Neural cell (in vitro differentiated cells): ENCODE results near the gene TSC22D3. TPM values are rescaled to one million over a fixed set of nuclear protein-coding genes. Genes with fewer than 3 reads are reported as not detected.
"Not testable (repeated sequence)": the region's sequence is repeated elsewhere in the genome, so short reads cannot be mapped to it uniquely, and the experiment has no call there.

Experiments
- H2AFZ ChIP-seq: fragments of 200-600, 300-800 bp; sonication (generic), shearing (Covaris generic); 2 replicates; pipeline ENCODE4 v1.6.0; 2014; ENCODE audit warnings: low read depth, mild to moderate bottlenecking, antibody characterized with exemption, low read length, moderate library complexity
- H3F3A ChIP-seq: fragments of 200-600 bp; shearing (Covaris generic); 2 replicates; pipeline ENCODE4 v1.6.1; 2016; ENCODE audit warnings: mild to moderate bottlenecking, moderate library complexity, mixed read lengths, antibody characterized with exemption, low read length; ENCODE audit not compliant: insufficient read depth, poor library complexity, severe bottlenecking
- H3K27ac ChIP-seq: fragments of 200-600, 300-800 bp; sonication (generic), shearing (Covaris generic); 2 replicates; pipeline ENCODE4 v1.5.1; 2014; ENCODE audit warnings: mild to moderate bottlenecking, low read length, moderate library complexity
- H3K27me3 ChIP-seq: fragments of 300-800, 200-600 bp; sonication (generic), shearing (Covaris generic); 2 replicates; pipeline ENCODE4 v1.6.0; 2014; ENCODE audit warnings: mild to moderate bottlenecking, low read depth, low read length, moderate library complexity; ENCODE audit not compliant: insufficient read depth
- H3K36me3 ChIP-seq: fragments of 300-800, 200-600 bp; sonication (generic), shearing (Covaris generic); 2 replicates; pipeline ENCODE4 v1.5.1; 2014; ENCODE audit warnings: mild to moderate bottlenecking, antibody characterized with exemption, low read length, moderate library complexity; ENCODE audit not compliant: insufficient read depth
- H3K4me2 ChIP-seq: fragments of 300-800, 200-600 bp; sonication (generic), shearing (Covaris generic); 2 replicates; pipeline ENCODE4 v1.6.0; 2014; ENCODE audit warnings: mild to moderate bottlenecking, low read length
- H3K4me3 ChIP-seq: fragments of 300-800, 200-600 bp; sonication (generic), shearing (Covaris generic); 2 replicates; pipeline ENCODE4 v1.5.1; 2014; ENCODE audit warnings: mild to moderate bottlenecking, low read length, moderate library complexity
- H3K79me2 ChIP-seq: fragments of 200-600 bp; shearing (Covaris generic); replicated peaks from 2 replicates; pipeline ENCODE4 v1.6.0; 2014; ENCODE audit warnings: mild to moderate bottlenecking, low read length, moderate library complexity; ENCODE audit not compliant: insufficient read depth
- H3K9ac ChIP-seq: fragments of 300-800, 200-600 bp; sonication (generic), shearing (Covaris generic); 2 replicates; pipeline ENCODE4 v1.6.1; 2016; ENCODE audit warnings: mild to moderate bottlenecking, low read length, mixed read lengths
- H3K9me2 ChIP-seq: fragments of 200-600 bp; shearing (Covaris generic); 2 replicates; pipeline ENCODE4 v1.6.1; 2016; ENCODE audit warnings: mild to moderate bottlenecking, low read length, mixed read lengths; ENCODE audit not compliant: insufficient read depth
- H3K9me3 ChIP-seq: fragments of 200-600, 300-800 bp; sonication (generic), shearing (Covaris generic); 2 replicates; pipeline ENCODE4 v1.6.1; 2016; ENCODE audit warnings: mild to moderate bottlenecking, mixed run types, low read length, moderate library complexity, mixed read lengths
- H4K20me1 ChIP-seq: fragments of 200-600 bp; shearing (Covaris generic); 2 replicates; pipeline ENCODE4 v1.6.1; 2016; ENCODE audit warnings: mild to moderate bottlenecking, mixed run types; ENCODE audit not compliant: insufficient read depth
- CTCF ChIP-seq: fragments of 450-650 bp; IDR thresholded peaks from 2 replicates; pipeline ENCODE4 v1.5.1; 2014; ENCODE audit warnings: antibody characterized with exemption, mild to moderate bottlenecking, moderate library complexity; ENCODE audit not compliant: poor library complexity, severe bottlenecking
- EP300 ChIP-seq: fragments of 450-650 bp; conservative IDR thresholded peaks from 2 replicates; pipeline ENCODE4 v1.6.1; 2014; ENCODE audit warnings: antibody characterized with exemption, mild to moderate bottlenecking, moderate library complexity; ENCODE audit not compliant: poor library complexity, severe bottlenecking
- EZH2 ChIP-seq: fragments of 200-600, 300-800 bp; shearing (Covaris generic), sonication (generic); IDR thresholded peaks from 2 replicates; pipeline ENCODE4 v1.6.1; 2014; ENCODE audit warnings: antibody characterized with exemption, low read length, borderline replicate concordance, mild to moderate bottlenecking; ENCODE audit not compliant: insufficient read depth, poor library complexity, severe bottlenecking
- MXI1 ChIP-seq: fragments of 450-650 bp; conservative IDR thresholded peaks from 2 replicates; pipeline ENCODE4 v1.6.1; 2014; ENCODE audit warnings: antibody characterized with exemption, mild to moderate bottlenecking; ENCODE audit not compliant: poor library complexity, severe bottlenecking
- POLR2AphosphoS5 ChIP-seq: IDR thresholded peaks from 2 replicates; pipeline ENCODE4 v1.6.1; 2012
- RAD21 ChIP-seq: fragments of 450-650 bp; conservative IDR thresholded peaks from 2 replicates; pipeline ENCODE4 v1.6.1; 2014; ENCODE audit warnings: antibody characterized with exemption, mild to moderate bottlenecking, moderate library complexity
- REST ChIP-seq: IDR thresholded peaks from 2 replicates; pipeline ENCODE4 v1.6.1; 2012; ENCODE audit warnings: borderline replicate concordance
- SMC3 ChIP-seq: fragments of 450-650 bp; conservative IDR thresholded peaks from 2 replicates; pipeline ENCODE4 v1.6.1; 2014; ENCODE audit warnings: antibody characterized with exemption, mild to moderate bottlenecking, moderate library complexity; ENCODE audit not compliant: poor library complexity
- TAF1 ChIP-seq: IDR thresholded peaks from 2 replicates; pipeline ENCODE4 v1.6.1; 2012; ENCODE audit warnings: low read depth
- polyA plus RNA-seq: library from polyadenylated mRNA; depleted of rRNA; stranded (reverse); fragments of >200 nt; gene quantifications from 2 replicates; pipeline ENCODE4 v1.2.3, GENCODE V29; 2014

Gene TSC22D3
- polyA plus RNA-seq, 1 donor from 2014 or later = 96.8 TPM

GRCh38 chrX:107672955-107673378 is 102.6 kb downstream of the TSC22D3 start:
- Histone ChIP-seq H3K36me3 (no peaks in the 10 kb centered on the region), H4K20me1 (no peaks in the 10 kb centered on the region), H3K4me2 (no peak overlapping the region), H3K9ac (no peak overlapping the region), H3K27ac (no peak overlapping the region), H2AFZ (no peak overlapping the region), H3K4me3 (no peak overlapping the region), H3K9me2 (no peaks in the 10 kb centered on the region), H3F3A (no peaks in the 10 kb centered on the region), H3K27me3 (no peaks in the 10 kb centered on the region), H3K79me2 (no peaks in the 10 kb centered on the region), H3K9me3 (no peaks in the 10 kb centered on the region)
- TF ChIP-seq EP300 (no peak), POLR2AphosphoS5 (no peak), RAD21 (no peak), TAF1 (no peak), REST (no peak), EZH2 (no peak), SMC3 (no peak), CTCF (no peak), MXI1 (no peak)

GRCh38 chrX:107671256-107671655 is 104.3 kb downstream of the TSC22D3 start:
- not testable (repeated sequence) for H3F3A ChIP-seq, H3K36me3 ChIP-seq, H4K20me1 ChIP-seq, H3K4me3 ChIP-seq, H3K4me2 ChIP-seq, H3K27ac ChIP-seq, H3K9me2 ChIP-seq, H3K9me3 ChIP-seq, H3K9ac ChIP-seq, H3K27me3 ChIP-seq, H2AFZ ChIP-seq, H3K79me2 ChIP-seq
